Karpas-422 (cell line): ENCODE results near the gene ARID3A. TPM values are rescaled to one million over a fixed set of nuclear protein-coding genes. Genes with fewer than 3 reads are reported as not detected.
A peak's percentile ranks its signal among the peaks of the same experiment; 100 is the strongest.

Experiments
- DNase-seq: peaks from one replicate; pipeline ENCODE4 v3.0.0-alpha.2; 2015
- H2AFZ ChIP-seq: fragments of 200-600 bp; sonication (generic); 2 replicates; pipeline ENCODE4 v1.6.1; 2014; ENCODE audit warnings: antibody characterized with exemption, low read length, mixed read lengths
- H3K27ac ChIP-seq: fragments of 200-600 bp; sonication (generic); 2 replicates; pipeline ENCODE4 v1.5.1; 2014; ENCODE audit warnings: mild to moderate bottlenecking, low read length, moderate library complexity
- H3K27me3 ChIP-seq: fragments of 200-600 bp; sonication (generic); 2 replicates; pipeline ENCODE4 v1.6.1; 2014; ENCODE audit warnings: low read length, mixed read lengths
- H3K36me3 ChIP-seq: fragments of 200-600 bp; sonication (generic); 2 replicates; pipeline ENCODE4 v1.6.1; 2014; ENCODE audit warnings: low read length, mixed read lengths; ENCODE audit not compliant: insufficient read depth
- H3K4me1 ChIP-seq: fragments of 200-600 bp; sonication (generic); 2 replicates; pipeline ENCODE4 v1.6.1; 2014; ENCODE audit warnings: mild to moderate bottlenecking, low read length, mixed read lengths
- H3K4me2 ChIP-seq: fragments of 200-600 bp; sonication (generic); 2 replicates; pipeline ENCODE4 v1.6.1; 2014; ENCODE audit warnings: low read length, low read depth, mild to moderate bottlenecking; ENCODE audit not compliant: poor library complexity, severe bottlenecking
- H3K4me3 ChIP-seq: fragments of 200-600 bp; sonication (generic); 2 replicates; pipeline ENCODE4 v1.5.1; 2014; ENCODE audit warnings: mild to moderate bottlenecking, antibody characterized with exemption, low read length, mixed read lengths
- H3K79me2 ChIP-seq: fragments of 200-600 bp; sonication (generic); 2 replicates; pipeline ENCODE4 v1.6.1; 2014; ENCODE audit warnings: mild to moderate bottlenecking, low read length, mixed read lengths
- H3K9ac ChIP-seq: fragments of 200-600 bp; sonication (generic); 2 replicates; pipeline ENCODE4 v1.6.0; 2014; ENCODE audit warnings: low read length
- H3K9me2 ChIP-seq: fragments of 200-600 bp; sonication (generic), shearing (Covaris generic); replicated peaks from 2 replicates; pipeline ENCODE4 v1.6.0; 2014; ENCODE audit warnings: mild to moderate bottlenecking, low read length, moderate library complexity; ENCODE audit not compliant: insufficient read depth
- H3K9me3 ChIP-seq: fragments of 300-700, 200-600 bp; sonication (generic); 2 replicates; pipeline ENCODE4 v1.6.1; 2014; ENCODE audit warnings: low read length, mixed read lengths
- H4K20me1 ChIP-seq: fragments of 200-600 bp; sonication (generic); 2 replicates; pipeline ENCODE4 v1.6.1; 2014; ENCODE audit warnings: mild to moderate bottlenecking, antibody characterized with exemption, low read length, low read depth; ENCODE audit not compliant: insufficient read depth
- total RNA-seq: library from RNA; depleted of rRNA; stranded (reverse); fragments of >200 nt; shearing (Covaris generic); gene quantifications from 2 replicates; pipeline ENCODE4 v1.2.3, GENCODE V29; 2014; ENCODE audit warnings: low replicate concordance

Gene ARID3A
- total RNA-seq, 1 experiment from 2014 or later = 2.0 TPM

GRCh38 chr19:947707-948539 lies 22.1 kb downstream of the ARID3A start:
- peak; percentile 92 for DNase-seq
- peak overlapping the region; percentile 53 for H3K4me2 ChIP-seq
- no peaks in the 10 kb centered on the region for H4K20me1 ChIP-seq

DNA sequence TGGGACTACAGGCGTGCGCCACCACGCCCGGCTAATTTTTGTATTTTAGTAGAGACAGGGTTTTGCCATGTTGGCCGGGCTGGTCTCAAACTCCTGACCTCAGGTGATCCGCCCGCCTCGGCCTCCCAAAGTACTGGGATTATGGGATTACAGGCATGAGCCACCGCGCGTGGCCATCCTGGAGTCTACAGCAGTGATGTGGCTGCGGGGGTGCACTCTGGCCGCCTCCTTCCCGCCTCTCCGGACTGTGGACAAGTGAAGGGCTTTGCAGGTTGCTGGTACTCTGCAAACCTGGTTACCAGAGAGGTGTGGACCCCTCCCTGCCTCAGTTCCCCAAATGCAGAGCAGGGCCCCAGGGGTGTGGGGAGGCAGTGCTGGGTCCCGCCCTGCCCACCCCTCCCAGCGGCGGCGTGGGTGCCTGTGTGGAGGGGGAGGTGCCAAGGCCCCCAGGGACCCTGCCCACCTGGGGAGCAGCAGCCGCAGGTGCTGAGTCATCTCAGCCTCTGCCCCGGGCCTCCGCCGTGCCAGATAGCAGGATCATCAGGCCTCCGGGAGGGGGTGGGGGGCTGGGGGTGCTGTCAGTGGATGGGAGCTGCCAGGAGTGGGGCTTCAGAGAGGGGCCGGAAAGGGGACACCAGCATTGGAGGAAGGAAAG lies 23.1 kb downstream of the ARID3A start:
- no peak overlapping the region for H2AFZ ChIP-seq
- H3K9me3 ChIP-seq = no peaks in the 10 kb centered on the region
- H3K4me2 ChIP-seq = no peak overlapping the region
- no peak overlapping the region for H3K27ac ChIP-seq
- H3K36me3 ChIP-seq = no peaks in the 10 kb centered on the region
- H3K9ac ChIP-seq = no peak overlapping the region
- peaks cover 17% of the 10 kb centered on the region for H3K4me1 ChIP-seq
- H3K27me3 ChIP-seq = no peaks in the 10 kb centered on the region
- no peaks in the 10 kb centered on the region for H3K79me2 ChIP-seq
- H4K20me1 ChIP-seq = 0 out of 2 replicates have a peak, but pooled peaks cover 4% of the 10 kb centered on the region
- no peak for DNase-seq
- H3K4me3 ChIP-seq = no peak overlapping the region
- H3K9me2 ChIP-seq = no peaks in the 10 kb centered on the region

More at GRCh38 chr19:947707-948539, 22.1 kb downstream of the ARID3A start:
- peak overlapping the region; percentile 72 for H3K9ac ChIP-seq
- no peak overlapping the region for H3K27ac ChIP-seq
- H3K36me3 ChIP-seq = no peaks in the 10 kb centered on the region
- H3K9me3 ChIP-seq = no peaks in the 10 kb centered on the region
- H3K79me2 ChIP-seq = no peaks in the 10 kb centered on the region
- H3K4me1 ChIP-seq = peaks cover 15% of the 10 kb centered on the region
- H2AFZ ChIP-seq = peak overlapping the region; percentile 33; the same call in 1 of the 2 replicates
- no peaks in the 10 kb centered on the region for H3K9me2 ChIP-seq
- no peaks in the 10 kb centered on the region for H3K27me3 ChIP-seq
- H3K4me3 ChIP-seq = peak overlapping the region; percentile 65

GRCh38 chr19:950352-951066 lies 24.7 kb downstream of the ARID3A start:
- no peaks in the 10 kb centered on the region for H3K79me2 ChIP-seq

DNA sequence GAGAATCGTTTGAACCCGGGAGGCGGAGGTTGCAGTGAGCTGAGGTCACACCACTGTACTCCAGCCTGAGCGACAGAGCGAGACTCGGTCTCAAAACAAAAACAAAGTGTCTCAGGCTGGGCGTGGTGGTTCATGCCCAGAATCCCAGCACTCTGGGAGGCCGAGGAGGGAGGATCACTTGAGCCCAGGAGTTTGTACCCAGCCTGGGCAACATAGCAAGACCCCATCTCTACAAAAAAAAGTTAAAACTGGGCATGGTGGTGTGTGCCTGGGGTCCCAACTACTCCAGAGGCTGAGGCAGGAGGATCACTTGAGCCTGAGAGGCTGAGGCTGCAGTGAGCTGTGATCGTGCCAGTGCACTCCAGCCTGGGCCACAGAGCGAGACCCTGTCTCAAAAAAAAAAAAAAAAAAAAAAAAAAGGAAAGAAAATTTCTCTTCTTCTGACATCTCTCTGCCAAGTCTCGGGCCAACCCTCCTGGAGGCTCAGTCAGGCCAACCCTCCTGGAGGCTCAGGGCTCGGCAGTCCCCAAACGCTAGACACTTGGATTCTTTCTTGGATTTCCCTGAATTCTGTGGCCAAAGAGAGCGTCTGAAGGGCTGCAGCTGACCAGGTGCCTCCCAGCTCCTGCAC lies 26.3 kb downstream of the ARID3A start:
- Histone ChIP-seq H3K27ac (no peak overlapping the region), H3K79me2 (no peaks in the 10 kb centered on the region), H3K4me2 (no peak overlapping the region), H3K9me2 (no peaks in the 10 kb centered on the region), H3K4me3 (no peak overlapping the region), H3K9ac (no peak overlapping the region), H3K9me3 (no peaks in the 10 kb centered on the region), H3K36me3 (no peaks in the 10 kb centered on the region), H2AFZ (no peak overlapping the region), H3K4me1 (peaks cover 20% of the 10 kb centered on the region), H3K27me3 (no peaks in the 10 kb centered on the region), H4K20me1 (0 out of 2 replicates have a peak, but pooled peaks cover 10% of the 10 kb centered on the region)
- no peak for DNase-seq

More at GRCh38 chr19:950352-951066, 24.7 kb downstream of the ARID3A start:
- no peaks in the 10 kb centered on the region for H3K36me3 ChIP-seq
- no peak overlapping the region for H3K27ac ChIP-seq
- H3K4me3 ChIP-seq = no peak overlapping the region
- H3K4me2 ChIP-seq = no peak overlapping the region
- H3K9me2 ChIP-seq = no peaks in the 10 kb centered on the region
- H2AFZ ChIP-seq = no peak overlapping the region
- no peak overlapping the region for H3K9ac ChIP-seq
- H3K9me3 ChIP-seq = no peaks in the 10 kb centered on the region
- DNase-seq = no peak
- H4K20me1 ChIP-seq = 0 out of 2 replicates have a peak, but pooled peaks cover 10% of the 10 kb centered on the region
- no peaks in the 10 kb centered on the region for H3K27me3 ChIP-seq
- peaks cover 20% of the 10 kb centered on the region for H3K4me1 ChIP-seq

DNA sequence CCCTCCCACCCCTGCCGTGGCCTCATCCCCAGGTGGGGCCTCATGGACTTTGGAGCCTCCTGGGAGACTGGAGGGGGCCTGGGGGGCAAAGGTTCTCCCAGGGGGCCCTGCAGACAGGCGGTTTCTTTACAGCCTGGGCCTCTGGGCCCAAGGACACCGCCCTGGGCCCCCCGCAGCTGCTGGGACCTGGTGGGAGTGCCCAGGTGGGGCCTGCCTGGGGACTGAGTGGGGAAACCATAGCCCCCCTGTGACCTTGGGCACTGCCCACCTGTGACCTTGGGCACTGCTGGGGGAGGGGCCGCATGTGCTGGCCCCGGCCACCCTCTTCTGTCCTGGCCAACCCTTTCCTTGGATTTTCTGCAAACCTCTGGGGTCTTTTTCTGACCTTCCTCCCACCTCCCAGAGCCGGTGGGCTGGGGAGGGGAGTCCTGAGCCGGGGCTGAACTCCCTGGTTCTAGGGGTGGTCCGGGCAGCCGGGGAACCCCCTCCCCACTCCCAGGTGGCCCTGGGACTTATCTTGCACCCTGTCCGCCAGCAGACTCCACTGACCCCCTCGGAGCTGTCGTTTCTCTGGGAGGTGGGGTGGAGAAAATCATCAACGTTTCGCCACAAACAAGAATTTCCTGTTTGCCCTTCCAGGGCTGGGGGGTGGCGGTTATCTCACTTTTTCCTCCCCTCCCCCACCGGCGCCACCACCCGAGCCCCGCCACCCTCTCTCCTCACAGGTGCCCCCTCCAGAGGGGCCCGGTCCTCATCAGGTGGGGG lies 27.0 kb downstream of the ARID3A start:
- H3K79me2 ChIP-seq = no peaks in the 10 kb centered on the region
- H3K4me1 ChIP-seq = peaks cover 13% of the 10 kb centered on the region
- H3K27ac ChIP-seq = no peak overlapping the region
- no peak overlapping the region for H2AFZ ChIP-seq
- 0 out of 2 replicates have a peak, but pooled peaks cover 10% of the 10 kb centered on the region for H4K20me1 ChIP-seq
- H3K9ac ChIP-seq = no peak overlapping the region
- H3K4me2 ChIP-seq = no peak overlapping the region
- no peaks in the 10 kb centered on the region for H3K36me3 ChIP-seq
- H3K9me2 ChIP-seq = no peaks in the 10 kb centered on the region
- H3K27me3 ChIP-seq = no peaks in the 10 kb centered on the region
- no peak for DNase-seq
- H3K9me3 ChIP-seq = no peaks in the 10 kb centered on the region
- H3K4me3 ChIP-seq = no peak overlapping the region

GRCh38 chr19:953445-954271 lies 27.8 kb downstream of the ARID3A start:
- H3K4me2 ChIP-seq = no peak overlapping the region
- H3K4me3 ChIP-seq = no peak overlapping the region
- H3K79me2 ChIP-seq = no peaks in the 10 kb centered on the region
- H3K36me3 ChIP-seq = no peaks in the 10 kb centered on the region
- no peak for DNase-seq
- no peak overlapping the region for H2AFZ ChIP-seq
- peaks cover 7% of the 10 kb centered on the region; the same call in 1 of the 2 replicates for H3K4me1 ChIP-seq
- H3K27me3 ChIP-seq = no peaks in the 10 kb centered on the region
- H3K9me3 ChIP-seq = no peaks in the 10 kb centered on the region
- no peak overlapping the region for H3K27ac ChIP-seq
- H3K9me2 ChIP-seq = no peaks in the 10 kb centered on the region
- no peak overlapping the region for H3K9ac ChIP-seq
- H4K20me1 ChIP-seq = 0 out of 2 replicates have a peak, but pooled peaks cover 10% of the 10 kb centered on the region

DNA sequence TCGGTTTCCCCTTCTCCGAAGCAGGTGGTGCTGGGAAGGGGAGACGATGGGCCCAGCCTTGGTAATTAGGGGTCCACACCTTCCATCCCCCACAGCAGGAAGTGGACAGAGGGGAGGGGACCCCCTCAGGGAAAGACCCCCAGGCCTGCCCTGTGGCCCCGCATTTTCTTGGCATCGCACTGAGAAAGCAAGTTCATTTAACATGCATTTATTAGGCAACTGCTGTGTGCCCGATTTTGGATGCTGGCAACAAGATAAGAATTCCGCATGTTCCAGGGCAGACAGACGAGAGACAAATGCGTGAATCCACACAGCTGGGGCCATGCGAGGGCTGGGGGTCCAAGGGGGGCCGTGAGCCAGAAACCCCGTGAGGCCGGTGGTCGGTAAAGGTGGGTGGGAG lies 28.4 kb downstream of the ARID3A start:
- H3K4me1 ChIP-seq = peaks cover 7% of the 10 kb centered on the region; the same call in 1 of the 2 replicates
- no peak overlapping the region for H3K4me3 ChIP-seq
- H3K36me3 ChIP-seq = no peaks in the 10 kb centered on the region
- no peak overlapping the region for H3K9ac ChIP-seq
- H3K27me3 ChIP-seq = no peaks in the 10 kb centered on the region
- H3K79me2 ChIP-seq = no peaks in the 10 kb centered on the region
- no peak for DNase-seq
- no peak overlapping the region for H3K27ac ChIP-seq
- H4K20me1 ChIP-seq = 0 out of 2 replicates have a peak, but pooled peaks cover 10% of the 10 kb centered on the region
- H2AFZ ChIP-seq = no peak overlapping the region
- H3K9me2 ChIP-seq = no peaks in the 10 kb centered on the region
- no peak overlapping the region for H3K4me2 ChIP-seq
- no peaks in the 10 kb centered on the region for H3K9me3 ChIP-seq
